Measurements from ENCODE around the gene RPS27L.
"Not testable (repeated sequence)": the region's sequence is repeated elsewhere in the genome, so short reads cannot be mapped to it uniquely, and the experiment has no call there.

Gene RPS27L

DNA sequence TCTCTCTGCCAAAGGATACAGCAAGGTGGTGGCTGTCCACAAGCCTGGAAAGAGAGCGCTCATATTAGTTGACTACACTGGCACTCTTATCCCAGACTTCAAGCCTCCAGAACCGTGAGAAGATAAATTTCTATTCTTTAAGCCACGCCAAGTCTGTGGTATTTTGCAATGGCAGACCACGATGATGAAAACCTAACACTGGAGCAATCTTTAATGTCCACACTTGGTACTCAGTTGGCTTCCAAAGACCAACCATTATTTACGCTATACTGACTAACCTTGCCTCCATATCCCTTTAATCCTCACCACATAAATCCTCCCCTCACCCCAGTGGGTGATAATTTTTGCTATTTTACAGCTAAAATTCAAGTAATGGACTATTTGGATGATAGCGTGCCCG is 52.5 kb downstream of the RPS27L start:
- H3K9ac ChIP-seq (ENCODE audit: low read length) = no peak overlapping the region
- no peak overlapping the region for H3K4me3 ChIP-seq (ENCODE audit: low read length)
- H3K9me3 ChIP-seq (ENCODE audit: control insufficient read depth, low read length) = no peaks in the 10 kb centered on the region
- H3K36me3 ChIP-seq (ENCODE audit: control insufficient read depth, insufficient read depth, low read length) = no peaks in the 10 kb centered on the region
- no peaks in the 10 kb centered on the region for H3K4me1 ChIP-seq (ENCODE audit: control insufficient read depth, insufficient read depth, low read length)
- no peaks in the 10 kb centered on the region for H3K27me3 ChIP-seq (ENCODE audit: control insufficient read depth, insufficient read depth, low read length)

DNA sequence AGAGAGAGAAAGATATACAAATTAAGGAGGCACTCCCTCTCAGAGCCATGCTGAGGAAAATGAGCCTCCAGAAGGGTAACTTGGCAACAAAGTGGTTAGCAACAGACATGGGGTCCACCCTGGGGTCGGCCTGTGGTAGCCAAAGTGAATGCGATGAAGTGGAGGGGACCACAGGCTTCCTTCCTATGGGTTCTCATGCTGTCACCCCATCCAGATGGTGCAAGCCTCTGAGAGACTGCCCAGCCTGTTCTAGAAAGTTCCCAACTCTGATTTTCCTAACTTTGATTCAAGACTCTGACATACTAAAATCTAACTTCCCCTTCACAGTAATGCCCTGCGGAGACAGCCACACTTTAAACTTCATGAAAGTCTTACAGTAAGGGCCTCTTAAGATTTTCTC is 53.9 kb downstream of the RPS27L start:
- H3K36me3 ChIP-seq (ENCODE audit: control insufficient read depth, insufficient read depth, low read length) = no peaks in the 10 kb centered on the region
- H3K9me3 ChIP-seq (ENCODE audit: control insufficient read depth, low read length) = no peaks in the 10 kb centered on the region
- H3K4me3 ChIP-seq (ENCODE audit: low read length) = no peak overlapping the region
- H3K27me3 ChIP-seq (ENCODE audit: control insufficient read depth, insufficient read depth, low read length) = no peaks in the 10 kb centered on the region
- H3K9ac ChIP-seq (ENCODE audit: low read length) = no peak overlapping the region
- no peaks in the 10 kb centered on the region for H3K4me1 ChIP-seq (ENCODE audit: control insufficient read depth, insufficient read depth, low read length)

DNA sequence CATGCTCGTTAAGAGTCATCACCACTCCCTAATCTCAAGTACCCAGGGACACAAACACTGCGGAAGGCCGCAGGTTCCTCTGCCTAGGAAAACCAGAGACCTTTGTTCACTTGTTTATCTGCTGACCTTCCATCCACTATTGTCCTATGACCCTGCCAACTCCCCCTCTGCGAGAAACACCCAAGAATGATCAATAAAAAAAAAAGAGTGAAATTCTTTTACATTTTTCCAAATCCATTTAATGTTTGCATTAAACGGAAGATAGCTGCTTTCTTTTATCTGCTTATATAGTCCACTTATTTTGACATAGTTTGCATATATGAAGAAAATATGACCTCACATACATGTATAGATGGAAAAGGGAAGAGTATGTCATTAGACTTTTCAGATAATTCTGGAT is 57.7 kb downstream of the RPS27L start:
- H3K4me3 ChIP-seq (ENCODE audit: low read length); H3K9ac ChIP-seq (ENCODE audit: low read length); H3K4me1 ChIP-seq (ENCODE audit: control insufficient read depth, insufficient read depth, low read length); H3K9me3 ChIP-seq (ENCODE audit: control insufficient read depth, low read length); H3K36me3 ChIP-seq (ENCODE audit: control insufficient read depth, insufficient read depth, low read length); H3K27me3 ChIP-seq (ENCODE audit: control insufficient read depth, insufficient read depth, low read length): not testable (repeated sequence)

DNA sequence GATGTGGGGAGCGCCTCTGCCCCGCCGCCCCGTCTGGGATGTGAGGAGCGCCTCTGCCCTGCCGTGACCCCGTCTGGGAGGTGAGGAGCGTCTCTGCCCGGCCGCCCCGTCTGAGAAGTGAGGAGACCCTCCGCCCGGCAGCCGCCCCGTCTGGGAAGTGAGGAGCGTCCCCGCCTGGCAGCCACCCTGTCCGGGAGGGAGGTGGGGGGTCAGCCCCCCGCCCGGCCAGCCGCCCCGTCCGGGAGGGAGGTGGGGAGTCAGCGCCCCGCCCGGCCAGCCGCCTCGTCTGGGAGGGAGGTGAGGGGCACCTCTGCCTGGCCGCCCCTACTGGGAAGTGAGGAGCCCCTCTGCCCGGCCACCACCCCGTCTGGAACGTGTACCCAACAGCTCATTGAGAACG is 58.4 kb downstream of the RPS27L start:
- H3K36me3 ChIP-seq (ENCODE audit: control insufficient read depth, insufficient read depth, low read length); H3K4me3 ChIP-seq (ENCODE audit: low read length); H3K9me3 ChIP-seq (ENCODE audit: control insufficient read depth, low read length); H3K4me1 ChIP-seq (ENCODE audit: control insufficient read depth, insufficient read depth, low read length); H3K27me3 ChIP-seq (ENCODE audit: control insufficient read depth, insufficient read depth, low read length); H3K9ac ChIP-seq (ENCODE audit: low read length): not testable (repeated sequence)

Data from mucosa of stomach (tissue), 1 donor.